HG02981 (cell line): ENCODE results near the gene UBE3A.
"Not testable (repeated sequence)": the region's sequence is repeated elsewhere in the genome, so short reads cannot be mapped to it uniquely, and the experiment has no call there.

ENCODE experiments used
- ATAC-seq: cut with Tn5 transposase; IDR thresholded peaks from one replicate; pipeline ENCODE4 v1.9.1; 2021; ENCODE audit warnings: mild to moderate bottlenecking, moderate library complexity; ENCODE audit not compliant: unreplicated experiment

Gene UBE3A

GRCh38 chr15:25438601-25439368, at the start of gene UBE3A:
Gene UBE3A (minus strand): TSS chr15:25439024. CDS start chr15:25409107, 29,917 bp downstream.
- ATAC-seq = peak; percentile 84

GRCh38 chr15:25487226-25487884, 48.5 kb upstream of the UBE3A start:
- no peak for ATAC-seq

- ATAC-seq = no peak
These were observed 47.2 kb upstream of the UBE3A start for GRCh38 chr15:25486051-25486450.

- no peak for ATAC-seq
These were observed 42.5 kb upstream of the UBE3A start for GRCh38 chr15:25481208-25481859.

GRCh38 chr15:25478313-25478712, 39.5 kb upstream of the UBE3A start:
- ATAC-seq = no peak

GRCh38 chr15:25477816-25478215, 39.0 kb upstream of the UBE3A start:
- ATAC-seq = no peak

GRCh38 chr15:25474251-25474650, 35.4 kb upstream of the UBE3A start:
- ATAC-seq = no peak

GRCh38 chr15:25470230-25470629, 31.4 kb upstream of the UBE3A start:
- ATAC-seq = no peak

GRCh38 chr15:25469377-25469776, 30.6 kb upstream of the UBE3A start:
- ATAC-seq = no peak

GRCh38 chr15:25468611-25469010, 29.8 kb upstream of the UBE3A start:
- no peak for ATAC-seq

GRCh38 chr15:25465835-25466234, 27.0 kb upstream of the UBE3A start:
- no peak for ATAC-seq

- ATAC-seq = no peak
These were observed 26.0 kb upstream of the UBE3A start for GRCh38 chr15:25464784-25465183.

GRCh38 chr15:25464383-25464782, 25.6 kb upstream of the UBE3A start:
- ATAC-seq = no peak

- no peak for ATAC-seq
These were observed 17.4 kb upstream of the UBE3A start for GRCh38 chr15:25456196-25456595.

GRCh38 chr15:25455226-25455625, 16.4 kb upstream of the UBE3A start:
- ATAC-seq = no peak

- ATAC-seq = no peak
These were observed 15.9 kb upstream of the UBE3A start for GRCh38 chr15:25454771-25455170.

- not testable (repeated sequence) for ATAC-seq
These were observed 14.4 kb upstream of the UBE3A start for GRCh38 chr15:25453246-25453645.

GRCh38 chr15:25451501-25451900, 12.7 kb upstream of the UBE3A start:
- ATAC-seq = no peak

- no peak for ATAC-seq
These were observed 11.3 kb upstream of the UBE3A start for GRCh38 chr15:25450163-25450562.

GRCh38 chr15:25446076-25446475, 7.3 kb upstream of the UBE3A start:
- ATAC-seq = no peak

- no peak for ATAC-seq
These were observed 6.6 kb upstream of the UBE3A start for GRCh38 chr15:25445412-25445811.

GRCh38 chr15:25441111-25441510, 2.3 kb upstream of the UBE3A start:
- no peak for ATAC-seq
